Activated CD4-positive, alpha-beta memory T cell treated with anti-CD3 and anti-CD28 coated beads, Interleukin-2, amount 10 ng/mL, durations not matched to agents 7 days and 5 days (primary cell): ENCODE results near the gene NMD3. TPM values are rescaled to one million over a fixed set of nuclear protein-coding genes. Genes with fewer than 3 reads are reported as not detected.
A peak's percentile ranks its signal among the peaks of the same experiment; 100 is the strongest.
"Not testable (repeated sequence)": the region's sequence is repeated elsewhere in the genome, so short reads cannot be mapped to it uniquely, and the experiment has no call there.

Source experiments
- CTCF ChIA-PET: fragments of 350-600 bp; sonication (Branson Sonifier 250); formaldehyde crosslinking; loops from one replicate; lab custom pipeline; 2021; ENCODE audit warnings: antibody characterized with exemption, inconsistent platforms; lab: Charles Lee
- POLR2A ChIA-PET: fragments of 350-600 bp; sonication (Branson Sonifier 250); formaldehyde crosslinking; loops from one replicate; lab custom pipeline; 2021; ENCODE audit warnings: antibody characterized with exemption; lab: Charles Lee
- DNase-seq: peaks from one replicate; pipeline ENCODE4 v3.0.0-alpha.2; 2020
- H3K27ac Mint-ChIP-seq: one replicate; pipeline ENCODE4 v1.8.0; 2021; ENCODE audit warnings: mild to moderate bottlenecking, mixed read lengths
- H3K27me3 Mint-ChIP-seq: one replicate; pipeline ENCODE4 v1.8.0; 2021; ENCODE audit warnings: mixed read lengths
- H3K36me3 Mint-ChIP-seq: one replicate; pipeline ENCODE4 v1.8.0; 2021; ENCODE audit warnings: low read depth, mixed read lengths
- H3K4me1 Mint-ChIP-seq: one replicate; pipeline ENCODE4 v1.8.0; 2021; ENCODE audit warnings: mixed read lengths
- H3K4me3 Mint-ChIP-seq: one replicate; pipeline ENCODE4 v1.8.0; 2021; ENCODE audit warnings: mild to moderate bottlenecking, mixed read lengths
- H3K9me3 Mint-ChIP-seq: one replicate; pipeline ENCODE4 v1.8.0; 2021; ENCODE audit warnings: mixed read lengths
- total RNA-seq, 2 experiments: library from RNA; stranded (reverse); gene quantifications; one replicate each; pipeline ENCODE4 v1.2.3, GENCODE V29; 2021

The NMD3 gene
- total RNA-seq = 10 to 100 TPM; 44.0 to 46.6 TPM

DNA sequence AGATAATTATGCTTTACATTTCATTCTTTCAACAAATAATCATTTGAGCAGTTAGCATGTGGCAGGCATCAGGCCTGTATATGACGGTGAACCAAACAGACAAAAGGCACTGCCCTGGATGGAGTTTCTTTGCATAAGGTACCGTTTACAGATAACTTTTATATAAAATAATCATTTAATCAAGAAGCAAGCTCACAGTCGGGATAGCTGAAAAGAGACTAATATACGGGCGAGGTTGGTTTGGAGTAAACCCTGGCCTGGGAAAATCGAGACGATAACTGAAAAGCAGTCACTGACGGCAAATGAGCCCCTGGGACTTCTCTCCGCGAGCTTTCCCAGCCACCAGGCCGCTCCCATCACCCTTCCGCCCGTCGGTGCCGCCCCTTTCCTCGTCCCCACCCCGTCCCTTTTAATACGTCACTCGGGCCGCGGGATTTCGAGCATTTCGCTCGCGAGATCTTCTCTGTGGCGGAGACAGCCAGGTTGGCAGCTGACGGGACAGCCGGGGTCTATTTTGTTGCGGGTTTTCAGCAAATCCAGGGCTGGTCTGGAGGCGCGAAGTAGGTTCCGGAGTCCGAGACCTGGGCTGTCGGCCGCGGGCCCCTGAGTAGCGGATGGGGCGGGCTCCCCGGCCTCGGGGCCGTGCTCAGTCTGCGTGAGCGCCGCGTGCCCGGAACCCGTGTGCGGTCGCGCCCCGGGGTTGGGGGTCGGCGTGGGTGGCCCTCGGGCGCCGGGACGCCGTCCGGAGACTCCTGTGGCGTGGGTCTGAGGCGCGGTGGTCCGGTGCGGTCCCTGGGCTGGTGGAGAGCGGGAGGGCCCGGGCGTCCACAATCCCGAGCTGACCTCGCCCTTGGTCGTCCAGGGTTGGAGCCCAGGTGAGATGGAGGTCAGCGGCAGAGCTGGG is at the start of gene NMD3:
Gene NMD3, plus strand, starts transcription at position 462 of the 904 bp plus-strand sequence. CDS start 703 bp downstream, outside the sequence.
- H3K27me3 Mint-ChIP-seq = peaks cover 4% of the 10 kb centered on the region
- H3K4me1 Mint-ChIP-seq = peaks cover 35% of the 10 kb centered on the region
- peaks cover 13% of the 10 kb centered on the region for H3K36me3 Mint-ChIP-seq
- CTCF ChIA-PET = interaction anchor here (1.1 to 2.4 kb wide), 4 partner anchors 9 to 265 kb away, joined by 3 to 6 read pairs (median 3); no protein-coding TSS in a partner anchor
- peak; percentile 93 for DNase-seq
- POLR2A ChIA-PET = interaction anchor here (0.8 to 1.9 kb wide), 16 partner anchors 9 to 821 kb away, joined by 3 to 8 read pairs (median 4); partner anchors contain the start of genes KPNA4, PPM1L and SMC4
- H3K27ac Mint-ChIP-seq = peak within 1 kb of the TSS; percentile 80
- H3K4me3 Mint-ChIP-seq = peak within 1 kb of the TSS; percentile 90
- H3K9me3 Mint-ChIP-seq = no peaks in the 10 kb centered on the region

GRCh38 chr3:161171639-161172552 is 49.2 kb upstream of the NMD3 start:
- CTCF ChIA-PET = no interaction called here
- H3K9me3 Mint-ChIP-seq = no peaks in the 10 kb centered on the region
- no peak overlapping the region for H3K4me3 Mint-ChIP-seq
- POLR2A ChIA-PET = no interaction called here
- H3K27me3 Mint-ChIP-seq = peaks cover 6% of the 10 kb centered on the region
- H3K36me3 Mint-ChIP-seq = no peaks in the 10 kb centered on the region
- no peaks in the 10 kb centered on the region for H3K4me1 Mint-ChIP-seq
- H3K27ac Mint-ChIP-seq = no peak overlapping the region
- DNase-seq = no peak

DNA sequence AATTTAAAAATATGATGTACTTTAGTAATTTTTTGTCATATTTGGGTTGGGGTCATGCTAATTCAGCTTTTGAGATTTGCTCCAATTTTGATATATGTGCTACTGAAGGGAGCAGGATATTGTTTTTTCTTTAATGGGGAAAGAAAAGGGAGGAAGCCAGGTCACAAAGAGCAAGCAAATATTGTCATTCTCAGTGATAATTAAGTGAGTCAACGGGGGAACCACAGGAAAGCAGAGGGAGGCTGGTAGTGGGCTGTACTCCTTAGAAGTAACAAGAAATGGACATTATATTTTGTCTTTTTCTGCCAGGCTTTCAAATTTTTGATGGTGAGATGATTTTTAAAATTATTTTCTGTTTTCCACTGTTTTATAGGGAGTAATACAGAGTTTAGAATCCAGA is 45.6 kb upstream of the NMD3 start:
- no peak overlapping the region for H3K27ac Mint-ChIP-seq
- POLR2A ChIA-PET = no interaction called here
- no peaks in the 10 kb centered on the region for H3K9me3 Mint-ChIP-seq
- no peaks in the 10 kb centered on the region for H3K36me3 Mint-ChIP-seq
- H3K27me3 Mint-ChIP-seq = peaks cover 6% of the 10 kb centered on the region
- no peaks in the 10 kb centered on the region for H3K4me1 Mint-ChIP-seq
- CTCF ChIA-PET = no interaction called here
- H3K4me3 Mint-ChIP-seq = no peak overlapping the region
- no peak for DNase-seq

GRCh38 chr3:161177991-161178390 is 43.1 kb upstream of the NMD3 start:
- ChIA-PET CTCF (no interaction called here), POLR2A (no interaction called here)
- no peaks in the 10 kb centered on the region for H3K9me3 Mint-ChIP-seq
- H3K36me3 Mint-ChIP-seq = no peaks in the 10 kb centered on the region
- H3K4me1 Mint-ChIP-seq = no peaks in the 10 kb centered on the region
- no peak for DNase-seq
- no peak overlapping the region for H3K4me3 Mint-ChIP-seq
- H3K27ac Mint-ChIP-seq = no peak overlapping the region
- peaks cover 9% of the 10 kb centered on the region for H3K27me3 Mint-ChIP-seq

GRCh38 chr3:161181371-161181770 is 39.7 kb upstream of the NMD3 start:
- DNase-seq, H3K36me3 Mint-ChIP-seq, H3K9me3 Mint-ChIP-seq, H3K4me1 Mint-ChIP-seq, H3K27ac Mint-ChIP-seq, POLR2A ChIA-PET, H3K27me3 Mint-ChIP-seq, CTCF ChIA-PET, H3K4me3 Mint-ChIP-seq: not testable (repeated sequence)

- POLR2A ChIA-PET = no interaction called here
- Mint-ChIP-seq H3K4me3 (no peak overlapping the region), H3K9me3 (no peaks in the 10 kb centered on the region), H3K27ac (no peak overlapping the region), H3K27me3 (peaks cover 4% of the 10 kb centered on the region), H3K36me3 (no peaks in the 10 kb centered on the region), H3K4me1 (no peaks in the 10 kb centered on the region)
- no peak for DNase-seq
- CTCF ChIA-PET = no interaction called here
These were observed 34.1 kb upstream of the NMD3 start for GRCh38 chr3:161187046-161187445.

GRCh38 chr3:161197855-161198850 is 23.0 kb upstream of the NMD3 start:
- H3K9me3 Mint-ChIP-seq = no peaks in the 10 kb centered on the region
- H3K4me3 Mint-ChIP-seq = no peak overlapping the region
- no peak for DNase-seq
- no peak overlapping the region for H3K27ac Mint-ChIP-seq
- ChIA-PET CTCF (no interaction called here), POLR2A (no interaction called here)
- no peaks in the 10 kb centered on the region for H3K36me3 Mint-ChIP-seq
- no peaks in the 10 kb centered on the region for H3K4me1 Mint-ChIP-seq
- H3K27me3 Mint-ChIP-seq = peaks cover 5% of the 10 kb centered on the region

DNA sequence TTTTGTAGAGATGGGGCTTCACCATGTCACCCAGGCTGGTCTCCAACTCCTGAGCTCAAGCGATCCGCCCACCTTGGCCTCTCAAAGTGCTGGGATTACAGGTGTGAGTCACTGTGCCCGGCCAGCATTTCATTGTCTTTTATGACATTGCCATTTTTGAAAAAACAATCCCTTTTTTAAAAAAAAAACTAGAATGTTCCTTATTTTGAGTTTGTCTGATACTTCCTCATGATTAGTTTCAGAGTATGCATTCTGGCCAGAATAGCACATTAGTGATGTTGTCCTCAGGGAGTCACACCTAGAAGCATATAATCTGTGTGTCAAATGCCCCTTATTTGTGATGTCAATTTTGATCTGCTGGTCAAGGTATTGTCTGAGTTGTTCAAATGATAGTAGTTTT is 21.2 kb upstream of the NMD3 start:
- no peaks in the 10 kb centered on the region for H3K36me3 Mint-ChIP-seq
- CTCF ChIA-PET = no interaction called here

GRCh38 chr3:161203485-161204098 is 17.5 kb upstream of the NMD3 start:
- H3K4me1 Mint-ChIP-seq = no peaks in the 10 kb centered on the region
- ChIA-PET POLR2A (no interaction called here), CTCF (no interaction called here)
- no peak overlapping the region for H3K27ac Mint-ChIP-seq
- H3K4me3 Mint-ChIP-seq = no peak overlapping the region
- H3K9me3 Mint-ChIP-seq = no peaks in the 10 kb centered on the region
- no peaks in the 10 kb centered on the region for H3K36me3 Mint-ChIP-seq
- no peaks in the 10 kb centered on the region for H3K27me3 Mint-ChIP-seq
- DNase-seq = no peak

More for the DNA sequence above, 21.2 kb upstream of the NMD3 start:
- Mint-ChIP-seq H3K27ac (no peak overlapping the region), H3K4me3 (no peak overlapping the region), H3K4me1 (no peaks in the 10 kb centered on the region), H3K27me3 (no peaks in the 10 kb centered on the region), H3K9me3 (no peaks in the 10 kb centered on the region)
- POLR2A ChIA-PET = no interaction called here
- no peak for DNase-seq

GRCh38 chr3:161208931-161209330 is 12.2 kb upstream of the NMD3 start:
- H3K4me3 Mint-ChIP-seq = no peak overlapping the region
- no peak overlapping the region for H3K27ac Mint-ChIP-seq
- no peak for DNase-seq
- peaks cover 7% of the 10 kb centered on the region for H3K27me3 Mint-ChIP-seq
- no peaks in the 10 kb centered on the region for H3K4me1 Mint-ChIP-seq
- ChIA-PET CTCF (no interaction called here), POLR2A (no interaction called here)
- H3K9me3 Mint-ChIP-seq = no peaks in the 10 kb centered on the region
- no peaks in the 10 kb centered on the region for H3K36me3 Mint-ChIP-seq

DNA sequence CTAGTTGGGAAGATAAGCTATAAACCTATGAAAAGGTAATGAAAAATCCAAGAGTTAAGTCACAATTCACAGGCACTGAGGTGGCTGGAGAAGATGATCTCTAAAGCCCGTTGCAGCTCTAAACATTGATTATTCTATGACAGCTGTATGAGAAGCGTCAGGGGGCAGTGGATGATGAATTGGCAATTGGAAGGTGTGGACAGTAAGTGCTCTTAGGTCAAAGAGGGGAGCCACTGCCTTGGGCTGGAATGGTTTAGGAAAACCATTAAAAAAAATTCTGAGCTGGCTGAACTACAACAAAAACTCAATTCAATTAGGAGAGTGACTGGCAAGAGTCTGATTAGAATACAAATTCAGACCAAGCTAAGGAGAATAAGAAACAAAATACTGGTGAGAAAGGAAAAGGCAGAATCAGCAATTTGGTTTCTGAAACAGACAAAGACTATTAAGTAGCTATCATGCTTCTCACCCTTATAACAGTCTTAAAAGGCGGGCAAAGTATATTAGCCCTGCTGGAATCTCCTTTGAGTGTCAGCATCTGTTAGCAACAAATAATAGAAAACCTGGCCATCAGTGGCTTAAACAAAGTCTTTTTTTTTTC is 8.8 kb upstream of the NMD3 start:
- DNase-seq = no peak
- Mint-ChIP-seq H3K9me3 (no peaks in the 10 kb centered on the region), H3K27ac (no peak overlapping the region), H3K36me3 (no peaks in the 10 kb centered on the region), H3K27me3 (peaks cover 24% of the 10 kb centered on the region), H3K4me3 (no peak overlapping the region), H3K4me1 (no peaks in the 10 kb centered on the region)
- ChIA-PET CTCF (interaction anchor here (0.6 to 0.9 kb wide), 2 partner anchors 9 to 94 kb away, joined by 3 read pairs; partner anchors contain the start of gene NMD3), POLR2A (interaction anchor here (1.8 kb wide), 1 partner anchor 9 kb away, joined by 6 read pairs; the partner anchor contains the start of gene NMD3)
